HG02973 (cell line): ENCODE measurements around the gene MOV10L1.
"Not testable (repeated sequence)": the region's sequence is repeated elsewhere in the genome, so short reads cannot be mapped to it uniquely, and the experiment has no call there.

Source experiments
- ATAC-seq: cut with Tn5 transposase; IDR thresholded peaks from one replicate; pipeline ENCODE4 v1.9.1; 2021; ENCODE audit warnings: moderate library complexity; ENCODE audit not compliant: unreplicated experiment

The MOV10L1 gene

DNA sequence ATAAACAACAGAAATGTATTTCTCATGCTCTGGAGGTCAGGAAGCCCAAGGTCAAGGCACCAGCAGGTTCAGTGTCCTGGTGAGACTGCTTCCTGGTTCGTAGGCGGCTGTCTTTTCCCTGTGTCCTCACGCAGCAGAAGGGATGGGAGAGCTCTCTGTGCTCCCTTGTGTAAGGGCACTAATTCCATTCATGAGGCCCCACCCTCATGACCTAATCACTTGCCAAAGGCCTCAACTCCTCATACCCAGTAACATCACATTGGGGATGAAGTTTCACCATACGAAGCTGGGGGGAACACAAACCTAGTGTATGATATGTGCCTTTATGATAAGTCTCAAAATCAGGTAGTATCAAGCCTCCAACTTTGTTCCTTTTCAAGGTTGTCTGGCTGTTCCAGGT, 42.1 kb downstream of the MOV10L1 start:
- ATAC-seq, result no peak

- no peak for ATAC-seq
Observed at GRCh38 chr22:50134481-50134880, 44.7 kb downstream of the MOV10L1 start.

DNA sequence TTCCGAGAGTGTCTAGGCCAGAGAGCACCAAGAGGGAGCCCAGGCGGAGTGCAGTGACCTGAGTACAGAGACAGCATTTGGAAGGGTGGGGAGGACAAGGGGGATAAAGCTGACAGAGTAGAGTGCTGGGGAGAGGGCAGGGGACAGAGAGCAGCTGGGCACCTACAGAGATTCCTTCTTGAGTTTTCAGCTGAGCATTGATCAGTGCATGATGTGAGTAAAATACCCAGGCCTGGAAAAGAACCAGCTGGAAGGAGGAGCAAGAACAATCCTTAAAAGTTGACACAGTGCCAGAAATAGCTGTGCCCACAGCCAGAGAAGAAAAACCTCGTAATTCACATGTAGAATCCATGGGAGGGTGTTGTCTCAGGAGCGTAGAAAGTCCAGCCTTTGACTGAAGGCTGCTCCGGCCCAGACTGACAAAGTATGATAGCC, 46.8 kb downstream of the MOV10L1 start:
- no peak for ATAC-seq

DNA sequence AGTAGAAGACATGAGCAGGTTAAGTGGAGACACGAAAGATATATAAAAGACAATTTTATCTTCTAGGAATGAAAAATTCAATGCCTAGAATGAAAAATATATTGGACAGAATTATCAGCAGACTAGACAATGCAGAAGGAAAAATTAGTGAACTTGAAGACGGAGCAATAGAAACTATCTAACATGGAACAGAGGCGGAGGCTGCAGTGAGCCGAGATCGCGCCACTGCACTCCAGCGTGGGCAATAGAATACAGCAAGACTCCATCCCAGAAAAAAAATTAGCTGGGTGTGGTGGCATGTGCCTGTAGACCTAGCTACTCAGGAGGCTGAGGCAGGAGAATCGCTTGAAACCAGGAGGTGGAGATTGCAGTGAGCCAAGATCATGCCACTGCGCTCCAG, 47.5 kb downstream of the MOV10L1 start:
- not testable (repeated sequence) for ATAC-seq

- no peak for ATAC-seq
Observed at GRCh38 chr22:50138041-50138440, 48.2 kb downstream of the MOV10L1 start.

GRCh38 chr22:50138988-50139387, 49.2 kb downstream of the MOV10L1 start:
- no peak for ATAC-seq

DNA sequence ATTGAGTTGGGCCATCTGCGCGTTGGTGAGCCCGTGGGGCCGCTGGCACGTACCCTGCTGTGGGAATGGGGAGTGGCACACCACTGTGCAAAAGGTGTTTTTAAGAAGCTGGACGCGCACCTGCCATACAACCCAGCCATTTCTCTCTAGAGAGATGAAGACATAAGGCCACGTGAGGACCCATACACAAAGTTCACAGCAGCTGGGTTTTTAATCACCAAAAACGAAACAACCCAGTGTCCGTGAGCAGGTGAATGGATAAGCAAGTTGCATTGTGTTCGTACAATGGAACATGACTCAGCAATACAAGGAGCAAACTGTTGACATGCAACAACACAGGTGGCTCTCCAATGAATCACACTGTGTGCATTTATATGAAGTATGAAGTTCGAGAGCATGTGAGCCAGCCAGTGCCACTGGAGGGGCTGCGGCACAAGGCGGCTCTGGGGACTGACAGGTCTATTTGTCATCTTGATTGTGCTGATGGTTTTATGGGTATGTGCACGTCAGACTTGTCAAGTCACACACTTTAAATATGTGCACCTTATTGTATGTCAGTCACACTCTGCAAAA, 50.1 kb downstream of the MOV10L1 start:
- no peak for ATAC-seq

DNA sequence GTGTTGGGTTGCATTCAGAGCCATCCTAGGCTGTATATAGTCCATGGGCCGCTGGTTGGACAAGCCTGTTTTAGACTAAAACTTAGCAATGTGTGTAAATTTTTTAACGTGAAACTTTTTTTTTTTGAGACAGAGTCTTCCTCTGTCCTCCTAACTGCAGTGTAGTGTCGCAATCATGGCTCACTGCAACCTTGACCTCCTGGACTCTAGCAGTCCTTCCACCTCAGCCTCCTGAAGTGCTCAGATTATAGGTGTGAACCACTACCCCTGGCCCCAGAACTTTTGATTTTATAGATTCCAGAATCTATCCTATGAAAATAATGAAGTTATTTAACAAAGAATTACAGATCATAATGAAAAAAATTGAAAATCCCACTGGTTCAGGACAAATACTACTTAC, 50.8 kb downstream of the MOV10L1 start:
- no peak for ATAC-seq

GRCh38 chr22:50141462-50141861, 51.7 kb downstream of the MOV10L1 start:
- ATAC-seq, result no peak

DNA sequence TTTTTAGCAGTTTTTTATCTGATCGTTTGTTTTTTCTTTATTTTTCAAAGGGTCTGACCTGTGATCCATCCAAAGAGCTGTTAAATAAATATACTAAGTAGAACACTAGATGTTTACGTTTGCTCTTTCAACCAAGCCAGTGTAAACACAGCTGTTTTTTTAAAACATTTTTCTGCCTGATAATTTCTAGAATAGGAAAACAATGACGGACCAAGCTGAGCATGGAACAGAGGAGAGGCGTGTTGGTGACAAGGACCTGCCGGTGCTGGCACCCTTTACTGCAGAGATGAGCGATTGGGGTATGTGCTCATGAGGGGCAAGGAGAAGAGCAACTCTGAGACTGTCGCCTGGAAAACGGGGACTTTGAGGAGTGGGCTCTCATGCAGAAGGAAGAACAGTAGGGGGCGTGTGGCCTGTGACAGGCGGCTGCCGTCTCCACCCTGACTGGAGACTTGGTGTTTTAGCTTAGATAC, 52.1 kb downstream of the MOV10L1 start:
- no peak for ATAC-seq

DNA sequence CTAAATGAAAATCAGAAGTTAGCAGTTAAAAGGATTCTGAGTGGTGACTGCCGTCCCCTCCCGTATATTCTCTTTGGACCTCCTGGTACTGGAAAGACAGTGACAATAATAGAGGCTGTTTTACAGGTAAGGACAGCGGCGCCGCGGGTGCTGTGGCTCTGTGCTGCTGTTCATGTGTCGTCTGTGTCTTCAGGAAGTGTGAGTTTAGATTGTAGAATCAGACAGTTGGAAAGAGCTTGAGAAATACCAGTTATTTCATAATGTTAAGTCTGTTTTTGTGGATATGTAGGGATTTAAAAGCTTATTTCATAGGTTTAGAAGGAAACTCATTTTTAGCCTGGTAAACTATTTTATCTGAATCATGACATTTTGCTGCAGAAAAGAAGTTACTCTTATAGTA, 53.3 kb downstream of the MOV10L1 start:
- ATAC-seq, result no peak

GRCh38 chr22:50144005-50144614, 54.3 kb downstream of the MOV10L1 start:
- ATAC-seq, result no peak

DNA sequence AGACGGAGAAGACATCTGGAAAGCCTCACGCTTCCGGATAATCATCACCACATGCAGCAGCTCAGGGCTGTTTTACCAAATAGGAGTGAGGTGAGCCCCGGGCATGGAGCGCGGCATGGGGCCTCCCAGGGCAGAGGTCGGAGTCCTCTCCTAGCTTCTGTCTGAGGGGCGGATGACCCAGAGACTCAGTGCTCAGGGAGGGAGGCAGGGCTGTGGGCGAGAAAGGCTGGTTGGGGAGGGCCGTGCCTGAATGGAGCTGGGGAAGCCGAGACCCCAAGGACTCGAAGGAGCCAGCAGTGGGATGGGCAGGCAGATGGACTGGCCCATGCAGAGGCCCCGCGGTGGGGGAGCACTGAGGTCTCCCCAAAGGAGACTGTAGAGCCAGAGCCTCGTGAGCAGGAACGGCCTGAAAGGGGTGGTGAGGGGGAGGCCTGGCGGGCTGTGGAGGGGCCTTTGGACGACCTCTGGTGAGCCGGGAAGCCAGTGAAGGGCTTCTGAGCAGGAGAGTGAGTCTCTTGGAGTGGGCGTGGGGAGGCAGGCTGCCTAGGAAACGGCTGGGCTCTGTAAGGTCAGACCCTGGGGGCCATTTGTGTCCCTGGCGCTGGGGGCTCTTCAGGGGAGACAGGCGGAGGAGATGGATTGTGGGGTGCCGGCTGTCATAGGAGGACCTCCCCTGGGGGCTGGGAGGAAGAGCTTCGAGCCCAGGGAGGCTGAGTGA, 56.1 kb downstream of the MOV10L1 start:
- no peak for ATAC-seq

DNA sequence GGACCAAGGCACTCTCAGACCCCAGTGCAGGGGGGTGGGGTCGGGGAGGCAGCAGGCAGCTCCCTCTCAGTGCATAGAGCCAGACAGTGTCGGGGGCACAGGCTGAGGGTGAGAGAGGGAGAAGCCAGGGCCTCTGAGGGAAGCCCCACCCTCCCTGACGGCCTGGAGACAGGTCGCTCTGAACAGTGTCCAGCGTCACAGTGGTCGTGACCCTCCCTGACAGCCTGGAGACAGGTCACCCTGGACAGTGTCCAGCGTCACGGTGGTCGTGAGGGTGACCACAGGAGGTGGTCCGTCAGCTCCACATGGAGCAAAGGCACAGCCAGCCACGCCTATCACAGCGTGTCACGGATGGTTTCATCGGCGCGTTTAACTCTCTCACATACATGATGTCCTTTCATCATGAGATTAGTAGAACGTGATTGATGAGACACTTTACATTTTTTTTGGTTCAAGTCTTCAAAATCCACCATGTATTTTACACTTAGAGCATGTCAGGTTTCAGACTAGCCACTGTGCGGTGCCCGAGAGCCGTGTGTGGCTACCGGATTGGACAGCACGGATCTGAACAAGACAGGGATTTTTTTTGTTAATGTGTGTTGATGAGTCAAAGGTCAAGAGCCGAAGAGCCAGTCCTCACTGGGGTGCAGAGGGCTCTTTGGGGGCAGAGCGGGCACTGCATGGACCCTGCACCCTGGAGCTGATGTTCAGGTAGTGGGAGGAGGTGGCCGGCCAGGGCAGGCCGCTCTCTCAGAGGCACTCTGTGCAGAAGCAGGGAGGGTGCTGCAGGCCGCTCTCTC, 56.8 kb downstream of the MOV10L1 start:
- no peak for ATAC-seq

GRCh38 chr22:50147258-50148165, 57.7 kb downstream of the MOV10L1 start:
- not testable (repeated sequence) for ATAC-seq

- ATAC-seq, result no peak
Observed at GRCh38 chr22:50148166-50148500, 58.3 kb downstream of the MOV10L1 start.

DNA sequence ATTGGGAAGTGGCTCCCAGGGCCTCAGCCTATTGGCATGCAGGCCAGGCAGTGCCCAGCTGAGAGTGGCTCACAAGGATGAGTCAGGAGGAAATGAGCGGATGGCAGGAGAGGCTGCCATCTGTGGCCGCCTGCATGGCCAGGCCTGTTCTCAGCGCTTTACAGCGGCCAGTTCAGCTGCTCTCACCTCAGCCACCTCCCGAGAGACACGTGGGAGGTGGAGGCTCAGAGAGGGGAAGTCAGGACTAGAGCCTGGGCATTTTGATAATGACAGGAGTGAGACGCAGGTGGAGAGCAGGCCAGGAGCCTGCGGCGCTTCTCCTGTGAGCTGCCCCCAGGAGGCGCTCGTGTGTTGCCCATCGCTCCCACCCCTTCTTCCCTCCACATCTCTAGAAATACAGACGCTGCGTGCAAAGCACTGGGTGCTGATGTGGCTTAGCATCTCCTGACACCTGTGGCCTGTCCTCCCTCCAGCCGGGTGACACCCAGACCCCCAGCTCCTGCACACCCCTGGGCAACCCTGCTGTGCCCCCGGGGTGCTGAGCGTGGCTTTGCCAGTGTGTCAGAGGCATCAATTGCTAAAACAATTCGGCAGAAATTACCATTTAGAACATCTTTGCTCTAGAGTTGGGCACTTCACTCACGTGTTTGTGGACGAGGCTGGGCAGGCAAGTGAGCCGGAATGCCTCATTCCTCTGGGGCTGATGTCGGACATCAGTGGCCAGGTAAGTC, 59.4 kb downstream of the MOV10L1 start:
- ATAC-seq, result no peak

DNA sequence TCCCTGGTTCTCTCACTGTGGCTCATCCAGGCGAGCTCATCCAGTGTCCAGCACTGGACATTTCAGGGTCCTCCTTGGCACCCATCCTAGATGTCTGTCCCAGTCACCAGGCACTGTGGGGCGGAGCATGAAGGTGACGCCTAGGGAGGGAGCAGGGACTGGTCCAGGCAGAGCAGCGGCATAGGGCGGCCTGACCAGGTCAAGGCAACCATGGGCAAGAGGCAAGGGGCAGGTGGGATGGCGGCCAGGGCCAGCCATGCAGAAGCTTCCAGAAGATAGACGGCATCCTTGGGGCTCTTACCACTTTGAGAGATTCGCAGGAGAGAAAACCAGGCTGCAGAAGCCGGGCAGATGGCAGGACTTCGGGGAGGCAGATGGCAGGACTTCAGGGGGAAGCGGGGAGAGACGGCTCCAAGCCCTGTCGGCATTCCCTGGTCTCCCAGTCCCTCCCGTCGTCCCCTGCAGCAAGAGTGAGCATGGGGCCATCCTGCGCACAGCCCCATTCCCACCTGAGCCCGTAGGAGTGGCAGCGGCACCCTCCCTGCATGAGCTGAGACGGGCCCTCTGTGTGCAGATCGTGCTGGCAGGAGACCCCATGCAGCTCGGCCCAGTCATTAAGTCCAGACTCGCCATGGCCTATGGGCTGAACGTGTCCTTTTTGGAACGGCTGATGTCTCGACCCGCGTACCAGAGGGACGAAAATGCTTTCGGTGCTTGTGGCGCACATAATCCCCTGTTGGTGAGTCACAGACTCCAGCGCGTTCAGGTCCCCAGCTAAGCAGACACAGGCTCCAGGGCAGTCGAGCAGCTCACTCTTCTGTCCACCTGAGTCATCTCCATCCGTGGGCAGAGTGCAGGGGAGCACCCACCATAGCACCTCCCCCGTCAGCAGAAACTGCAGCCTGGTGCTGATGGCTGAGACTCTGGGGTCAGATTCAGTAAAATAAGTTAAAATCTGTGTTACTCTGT, 60.6 kb downstream of the MOV10L1 start:
- no peak for ATAC-seq
